ENCODE results near the gene MS4A15. TPM values are rescaled to one million over a fixed set of nuclear protein-coding genes. Genes with fewer than 3 reads are reported as not detected.

The MS4A15 gene
- total RNA-seq, 1 donor from 2014 or later, result not detected

GRCh38 chr11:60791153-60791933, 34.7 kb downstream of the MS4A15 start:
- Mint-ChIP-seq H3K9me3 (ENCODE audit: unreplicated experiment) (peaks cover 26% of the 10 kb centered on the region), H3K36me3 (ENCODE audit: low read depth, unreplicated experiment) (peaks cover 4% of the 10 kb centered on the region), H3K27ac (ENCODE audit: unreplicated experiment) (no peak overlapping the region), H3K27me3 (ENCODE audit: low read depth, unreplicated experiment) (peaks cover 36% of the 10 kb centered on the region), H3K4me3 (ENCODE audit: unreplicated experiment) (no peak overlapping the region), H3K4me1 (ENCODE audit: low read depth, unreplicated experiment) (peaks cover 14% of the 10 kb centered on the region)
- no peak overlapping the region for H3K27ac ChIP-seq (ENCODE audit: low read depth, low read length)
- H3K4me2 ChIP-seq (ENCODE audit: low read length), result no peak overlapping the region
- no peak overlapping the region for H3K9ac ChIP-seq (ENCODE audit: low read length)
- TF ChIP-seq, protein P1, sequence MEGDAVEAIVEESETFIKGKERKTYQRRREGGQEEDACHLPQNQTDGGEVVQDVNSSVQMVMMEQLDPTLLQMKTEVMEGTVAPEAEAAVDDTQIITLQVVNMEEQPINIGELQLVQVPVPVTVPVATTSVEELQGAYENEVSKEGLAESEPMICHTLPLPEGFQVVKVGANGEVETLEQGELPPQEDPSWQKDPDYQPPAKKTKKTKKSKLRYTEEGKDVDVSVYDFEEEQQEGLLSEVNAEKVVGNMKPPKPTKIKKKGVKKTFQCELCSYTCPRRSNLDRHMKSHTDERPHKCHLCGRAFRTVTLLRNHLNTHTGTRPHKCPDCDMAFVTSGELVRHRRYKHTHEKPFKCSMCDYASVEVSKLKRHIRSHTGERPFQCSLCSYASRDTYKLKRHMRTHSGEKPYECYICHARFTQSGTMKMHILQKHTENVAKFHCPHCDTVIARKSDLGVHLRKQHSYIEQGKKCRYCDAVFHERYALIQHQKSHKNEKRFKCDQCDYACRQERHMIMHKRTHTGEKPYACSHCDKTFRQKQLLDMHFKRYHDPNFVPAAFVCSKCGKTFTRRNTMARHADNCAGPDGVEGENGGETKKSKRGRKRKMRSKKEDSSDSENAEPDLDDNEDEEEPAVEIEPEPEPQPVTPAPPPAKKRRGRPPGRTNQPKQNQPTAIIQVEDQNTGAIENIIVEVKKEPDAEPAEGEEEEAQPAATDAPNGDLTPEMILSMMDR (IDR thresholded peaks at IDR 0.05; ENCODE audit: insufficient read depth, low read depth, low read length), result no peak
- TF ChIP-seq EZH2 (IDR thresholded peaks at IDR 0.05; ENCODE audit: insufficient read depth, low read length), result no peak
- no peak overlapping the region for H2AFZ ChIP-seq (ENCODE audit: low read depth, low read length)
- FAIRE-seq, result no peak
- no peaks in the 10 kb centered on the region for H4K20me1 ChIP-seq (ENCODE audit: insufficient read depth, low read length)
- no peaks in the 10 kb centered on the region for H3K27me3 ChIP-seq (ENCODE audit: insufficient read depth, low read length)
- H3K79me2 ChIP-seq (ENCODE audit: insufficient read depth, low read length), result no peaks in the 10 kb centered on the region
- peaks cover 13% of the 10 kb centered on the region for H3K4me1 ChIP-seq (ENCODE audit: insufficient read depth, low read length)
- no peak for DNase-seq (ENCODE audit: low read depth)
- H3K36me3 ChIP-seq (ENCODE audit: insufficient read depth, low read length), result no peaks in the 10 kb centered on the region
- H3K9me3 ChIP-seq (ENCODE audit: insufficient read depth, low read depth, low read length), result peaks cover 12% of the 10 kb centered on the region
- H3K4me3 ChIP-seq (ENCODE audit: insufficient read depth, low read depth, low read length), result no peak overlapping the region

GRCh38 chr11:60792521-60792920, 35.9 kb downstream of the MS4A15 start:
- Histone ChIP-seq H3K27me3 (ENCODE audit: insufficient read depth, low read length) (no peaks in the 10 kb centered on the region), H3K4me3 (ENCODE audit: insufficient read depth, low read depth, low read length) (no peak overlapping the region), H3K4me1 (ENCODE audit: insufficient read depth, low read length) (peaks cover 2% of the 10 kb centered on the region), H3K27ac (ENCODE audit: low read depth, low read length) (no peak overlapping the region), H4K20me1 (ENCODE audit: insufficient read depth, low read length) (no peaks in the 10 kb centered on the region), H3K79me2 (ENCODE audit: insufficient read depth, low read length) (no peaks in the 10 kb centered on the region), H3K4me2 (ENCODE audit: low read length) (no peak overlapping the region), H3K36me3 (ENCODE audit: insufficient read depth, low read length) (no peaks in the 10 kb centered on the region), H2AFZ (ENCODE audit: low read depth, low read length) (no peak overlapping the region), H3K9ac (ENCODE audit: low read length) (no peak overlapping the region), H3K9me3 (ENCODE audit: insufficient read depth, low read depth, low read length) (peaks cover 12% of the 10 kb centered on the region)
- DNase-seq (ENCODE audit: low read depth) (no peak), FAIRE-seq (no peak)
- Mint-ChIP-seq H3K36me3 (ENCODE audit: low read depth, unreplicated experiment) (peaks cover 4% of the 10 kb centered on the region), H3K27ac (ENCODE audit: unreplicated experiment) (no peak overlapping the region), H3K4me1 (ENCODE audit: low read depth, unreplicated experiment) (peaks cover 4% of the 10 kb centered on the region), H3K4me3 (ENCODE audit: unreplicated experiment) (no peak overlapping the region), H3K9me3 (ENCODE audit: unreplicated experiment) (peaks cover 31% of the 10 kb centered on the region), H3K27me3 (ENCODE audit: low read depth, unreplicated experiment) (peaks cover 38% of the 10 kb centered on the region)
- TF ChIP-seq, protein P1 (IDR thresholded peaks at IDR 0.05; ENCODE audit: insufficient read depth, low read depth, low read length), result no peak
- TF ChIP-seq EZH2 (IDR thresholded peaks at IDR 0.05; ENCODE audit: insufficient read depth, low read length), result no peak

DNA sequence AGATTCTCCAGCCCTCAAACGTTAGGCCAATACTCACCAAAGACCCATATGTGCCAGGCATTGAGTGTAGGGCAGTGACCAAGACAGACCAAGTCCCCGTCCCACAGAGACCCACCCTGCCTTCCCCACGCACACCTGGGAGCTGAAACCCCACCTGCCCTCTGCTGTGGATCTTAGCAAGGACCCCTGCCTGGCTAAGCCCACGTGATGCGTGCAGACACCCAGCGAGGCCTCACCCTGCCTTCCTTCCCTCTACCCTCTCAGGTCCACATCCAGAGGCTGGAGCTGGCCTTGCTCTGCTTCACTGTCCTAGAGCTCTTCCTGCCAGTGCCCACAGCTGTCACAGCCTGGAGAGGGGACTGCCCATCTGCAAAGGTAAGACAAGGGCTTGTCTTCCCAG, 38.6 kb downstream of the MS4A15 start:
- Histone ChIP-seq H3K9ac (ENCODE audit: low read length) (no peak overlapping the region), H3K79me2 (ENCODE audit: insufficient read depth, low read length) (no peaks in the 10 kb centered on the region), H3K27ac (ENCODE audit: low read depth, low read length) (no peak overlapping the region), H3K36me3 (ENCODE audit: insufficient read depth, low read length) (no peaks in the 10 kb centered on the region), H3K4me1 (ENCODE audit: insufficient read depth, low read length) (no peaks in the 10 kb centered on the region), H3K4me3 (ENCODE audit: insufficient read depth, low read depth, low read length) (no peak overlapping the region), H3K27me3 (ENCODE audit: insufficient read depth, low read length) (peaks cover 10% of the 10 kb centered on the region), H3K4me2 (ENCODE audit: low read length) (no peak overlapping the region), H4K20me1 (ENCODE audit: insufficient read depth, low read length) (no peaks in the 10 kb centered on the region), H2AFZ (ENCODE audit: low read depth, low read length) (no peak overlapping the region), H3K9me3 (ENCODE audit: insufficient read depth, low read depth, low read length) (peaks cover 12% of the 10 kb centered on the region)
- Mint-ChIP-seq H3K27me3 (ENCODE audit: low read depth, unreplicated experiment) (peaks cover 54% of the 10 kb centered on the region), H3K27ac (ENCODE audit: unreplicated experiment) (no peak overlapping the region), H3K4me1 (ENCODE audit: low read depth, unreplicated experiment) (no peaks in the 10 kb centered on the region), H3K4me3 (ENCODE audit: unreplicated experiment) (no peak overlapping the region), H3K9me3 (ENCODE audit: unreplicated experiment) (peaks cover 23% of the 10 kb centered on the region), H3K36me3 (ENCODE audit: low read depth, unreplicated experiment) (peaks cover 3% of the 10 kb centered on the region)
- DNase-seq (ENCODE audit: low read depth), result no peak
- FAIRE-seq, result no peak
- no peak for TF ChIP-seq EZH2 (IDR thresholded peaks at IDR 0.05; ENCODE audit: insufficient read depth, low read length)
- TF ChIP-seq, protein P1 (IDR thresholded peaks at IDR 0.05; ENCODE audit: insufficient read depth, low read depth, low read length), result no peak

Data from astrocyte (in vitro differentiated cells and primary cell).